DND-41 (cell line): ENCODE data around the gene LIME1.
"Not testable (repeated sequence)": the region's sequence is repeated elsewhere in the genome, so short reads cannot be mapped to it uniquely, and the experiment has no call there.

Experiments used
- ATAC-seq: fragments of 200-7000 bp; cut with Tn5 transposase; 3 replicates; pipeline ENCODE4 v1.9.1; 2021; ENCODE audit warnings: low read depth; ENCODE audit not compliant: insufficient read depth
- DNase-seq: peaks from one replicate; pipeline ENCODE4 v3.0.0-alpha.2; 2020
- H2AFZ ChIP-seq: 2 replicates; pipeline ENCODE4 v1.6.0; 2012; ENCODE audit warnings: low read depth, low read length
- H3K27ac ChIP-seq: 2 replicates; pipeline ENCODE4 v1.5.1; 2012; ENCODE audit warnings: low read length, inconsistent platforms
- H3K27me3 ChIP-seq: fragments of 200-600 bp; sonication (generic); 2 replicates; pipeline ENCODE4 v1.6.0; 2012; ENCODE audit warnings: low read length, mild to moderate bottlenecking, inconsistent platforms; ENCODE audit not compliant: insufficient read depth, poor library complexity
- H3K36me3 ChIP-seq: 2 replicates; pipeline ENCODE4 v1.5.1; 2012; ENCODE audit warnings: low read length, inconsistent platforms; ENCODE audit not compliant: insufficient read depth
- H3K4me1 ChIP-seq: 2 replicates; pipeline ENCODE4 v1.5.1; 2012; ENCODE audit warnings: mild to moderate bottlenecking, low read length; ENCODE audit not compliant: insufficient read depth
- H3K4me2 ChIP-seq: 2 replicates; pipeline ENCODE4 v1.6.0; 2012; ENCODE audit warnings: mild to moderate bottlenecking, moderate library complexity, low read length, inconsistent platforms; ENCODE audit not compliant: insufficient read depth
- H3K4me3 ChIP-seq, 2 experiments: fragments of 200-600 bp in 1 of 2; shearing (Covaris generic) in 1 of 2; 2 replicates each; pipeline ENCODE4 v1.5.1; 2012 to 2016; ENCODE audit warnings: inconsistent platforms in 2 of 2, low read length in 2 of 2, mild to moderate bottlenecking in 2 of 2, low read depth in 1 of 2, moderate library complexity in 1 of 2
- H3K79me2 ChIP-seq: 2 replicates; pipeline ENCODE4 v1.6.0; 2012; ENCODE audit warnings: low read length, inconsistent platforms; ENCODE audit not compliant: insufficient read depth
- H3K9ac ChIP-seq: 2 replicates; pipeline ENCODE4 v1.6.0; 2012; ENCODE audit warnings: low read depth, mild to moderate bottlenecking, inconsistent platforms, low read length, moderate library complexity
- H3K9me3 ChIP-seq: 2 replicates; pipeline ENCODE4 v1.5.1; 2012; ENCODE audit warnings: low read length, moderate library complexity, mild to moderate bottlenecking, inconsistent platforms; ENCODE audit not compliant: insufficient read depth, severe bottlenecking
- H4K20me1 ChIP-seq: 2 replicates; pipeline ENCODE4 v1.6.0; 2012; ENCODE audit warnings: low read length; ENCODE audit not compliant: insufficient read depth
- CTCF ChIP-seq: IDR thresholded peaks from 2 replicates; pipeline ENCODE4 v1.5.1; 2012; ENCODE audit warnings: borderline replicate concordance, low read length, moderate library complexity, mild to moderate bottlenecking; ENCODE audit not compliant: poor library complexity, severe bottlenecking; ENCODE audit errors: extremely low read depth
- EZH2 ChIP-seq: IDR thresholded peaks from 3 replicates; pipeline ENCODE4 v1.6.1; 2012; ENCODE audit warnings: borderline replicate concordance, low read depth, mild to moderate bottlenecking, moderate library complexity, low read length, inconsistent platforms; ENCODE audit not compliant: severe bottlenecking

The LIME1 gene

GRCh38 chr20:63775096-63775978 is 38.9 kb downstream of the LIME1 start:
- Histone ChIP-seq H3K27ac (no peak overlapping the region), H3K4me2 (no peak overlapping the region), H3K36me3 (no peaks in the 10 kb centered on the region), H3K27me3 (no peaks in the 10 kb centered on the region), H3K79me2 (no peaks in the 10 kb centered on the region), H3K4me1 (no peaks in the 10 kb centered on the region), H3K4me3 (no peak overlapping the region), H3K9me3 (no peaks in the 10 kb centered on the region), H2AFZ (no peak overlapping the region), H4K20me1 (no peaks in the 10 kb centered on the region), H3K9ac (no peak overlapping the region)
- TF ChIP-seq EZH2 (no peak), CTCF (peak; percentile 64)
- peak; percentile 72 for ATAC-seq
- DNase-seq = peak; percentile 49

GRCh38 chr20:63776875-63777274 is 40.4 kb downstream of the LIME1 start:
- not testable (repeated sequence) for H2AFZ ChIP-seq, H3K9ac ChIP-seq, H4K20me1 ChIP-seq, H3K79me2 ChIP-seq, DNase-seq, H3K27me3 ChIP-seq, H3K36me3 ChIP-seq, H3K27ac ChIP-seq, H3K4me1 ChIP-seq, H3K4me3 ChIP-seq, H3K4me2 ChIP-seq, H3K9me3 ChIP-seq, ATAC-seq

DNA sequence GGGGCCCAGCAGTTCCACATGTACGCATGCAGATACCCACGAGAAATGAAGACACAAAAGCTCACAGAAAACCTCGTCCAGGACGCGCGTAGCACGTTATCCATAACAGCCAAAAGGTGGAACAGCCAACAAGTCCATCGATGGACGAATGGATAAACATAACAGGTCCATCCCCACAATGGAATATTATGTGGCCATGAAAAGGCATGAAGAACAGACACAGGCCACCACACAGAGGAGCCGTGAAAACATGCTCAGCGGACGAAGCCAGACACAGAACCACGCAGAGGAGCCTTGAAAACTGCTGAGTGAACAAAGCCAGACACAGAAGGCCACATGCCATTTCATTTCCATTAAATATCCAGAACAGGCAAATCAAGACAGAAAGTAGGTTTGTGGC is 41.1 kb downstream of the LIME1 start:
- no peaks in the 10 kb centered on the region for H3K36me3 ChIP-seq
- H3K4me2 ChIP-seq = no peak overlapping the region
- no peak overlapping the region for H3K9ac ChIP-seq
- DNase-seq (no peak), ATAC-seq (no peak)
- no peaks in the 10 kb centered on the region for H4K20me1 ChIP-seq
- H3K9me3 ChIP-seq = no peaks in the 10 kb centered on the region
- H3K27ac ChIP-seq = no peak overlapping the region
- H3K4me1 ChIP-seq = no peaks in the 10 kb centered on the region
- TF ChIP-seq CTCF = no peak
- TF ChIP-seq EZH2 = no peak
- no peak overlapping the region for H2AFZ ChIP-seq
- H3K4me3 ChIP-seq = no peak overlapping the region
- no peaks in the 10 kb centered on the region for H3K79me2 ChIP-seq
- no peaks in the 10 kb centered on the region for H3K27me3 ChIP-seq

DNA sequence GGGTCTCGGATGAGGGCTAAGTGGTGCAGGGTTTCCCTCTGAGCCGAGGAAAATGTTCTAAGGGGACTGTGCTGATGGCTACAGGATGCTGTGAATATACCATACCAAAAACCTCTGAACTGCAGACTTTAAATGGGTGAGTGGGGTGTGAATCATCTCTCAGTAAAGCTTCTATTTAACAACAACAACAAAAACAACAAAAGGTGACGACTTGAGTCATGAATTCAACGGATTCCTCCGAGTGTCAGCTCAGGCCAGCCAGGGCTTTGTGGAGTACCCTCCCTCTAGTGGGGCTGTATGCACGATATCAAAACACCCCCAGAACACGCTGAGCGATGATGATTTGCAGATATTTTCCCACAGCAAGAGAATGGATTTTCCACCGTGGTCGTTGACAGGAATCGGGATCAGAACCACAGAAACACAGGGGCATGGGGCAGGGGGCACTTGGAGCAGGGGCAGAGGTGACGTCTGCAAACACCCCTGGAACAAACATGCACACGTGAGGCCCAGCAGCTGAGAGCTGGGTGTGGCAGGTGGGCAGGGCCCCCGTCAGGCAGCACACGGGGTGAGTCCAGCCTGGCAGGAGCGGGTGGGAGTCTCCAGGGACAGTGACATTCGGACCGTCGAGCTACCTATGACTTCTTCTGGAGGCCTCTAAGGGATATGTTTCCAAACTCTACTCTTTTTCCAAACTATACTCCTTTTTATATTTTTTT is 41.7 kb downstream of the LIME1 start:
- Histone ChIP-seq H3K9ac (no peak overlapping the region), H4K20me1 (no peaks in the 10 kb centered on the region), H3K4me2 (no peak overlapping the region), H3K4me3 (no peak overlapping the region), H3K79me2 (no peaks in the 10 kb centered on the region), H3K36me3 (no peaks in the 10 kb centered on the region), H3K9me3 (no peaks in the 10 kb centered on the region), H3K27me3 (no peaks in the 10 kb centered on the region), H2AFZ (no peak overlapping the region), H3K27ac (no peak overlapping the region), H3K4me1 (no peaks in the 10 kb centered on the region)
- no peak for TF ChIP-seq EZH2
- TF ChIP-seq CTCF = no peak
- no peak for ATAC-seq
- DNase-seq = no peak
